BE2C (cell line): ENCODE data around the gene NSMCE1.
"Not testable (repeated sequence)": the region's sequence is repeated elsewhere in the genome, so short reads cannot be mapped to it uniquely, and the experiment has no call there.

Source experiments
- DNase-seq: peaks from one replicate; pipeline ENCODE4 v3.0.0-alpha.2; 2020
- H3K27me3 ChIP-seq: fragments of 250-450 bp; sonication (Bioruptor Pico); 2 replicates; pipeline ENCODE4 v1.5.1; 2020; ENCODE audit warnings: mild to moderate bottlenecking
- H3K36me3 ChIP-seq: fragments of 250-450 bp; sonication (Bioruptor Pico); 2 replicates; pipeline ENCODE4 v1.5.1; 2020; ENCODE audit warnings: mild to moderate bottlenecking
- H3K4me1 ChIP-seq: fragments of 250-450 bp; sonication (Bioruptor Pico); 2 replicates; pipeline ENCODE4 v1.5.1; 2020
- H3K4me3 ChIP-seq: 2 replicates; pipeline ENCODE4 v1.5.1; 2011; ENCODE audit warnings: low read depth, low read length
- H3K9me3 ChIP-seq: fragments of 250-450 bp; sonication (Bioruptor Pico); 2 replicates; pipeline ENCODE4 v1.5.1; 2020
- CTCF ChIP-seq: IDR thresholded peaks from 2 replicates; pipeline ENCODE4 v1.5.1; 2012; ENCODE audit warnings: mild to moderate bottlenecking, low read depth, low read length

NSMCE1 gene

GRCh38 chr16:27291722-27292240 lies 23.2 kb upstream of the NSMCE1 start:
- no peak for DNase-seq
- no peaks in the 10 kb centered on the region for H3K9me3 ChIP-seq
- no peaks in the 10 kb centered on the region for H3K36me3 ChIP-seq
- H3K4me3 ChIP-seq: no peak overlapping the region
- no peak for TF ChIP-seq CTCF
- H3K4me1 ChIP-seq: no peaks in the 10 kb centered on the region
- no peaks in the 10 kb centered on the region for H3K27me3 ChIP-seq

- no peak overlapping the region for H3K4me3 ChIP-seq
- no peaks in the 10 kb centered on the region for H3K4me1 ChIP-seq
- no peaks in the 10 kb centered on the region for H3K36me3 ChIP-seq
- DNase-seq: no peak
- no peaks in the 10 kb centered on the region for H3K9me3 ChIP-seq
- H3K27me3 ChIP-seq: no peaks in the 10 kb centered on the region
- no peak for TF ChIP-seq CTCF
Measured at GRCh38 chr16:27291106-27291505, 22.5 kb upstream of the NSMCE1 start.

GRCh38 chr16:27290562-27290961 lies 22.0 kb upstream of the NSMCE1 start:
- Histone ChIP-seq H3K36me3 (no peaks in the 10 kb centered on the region), H3K4me1 (no peaks in the 10 kb centered on the region), H3K4me3 (no peak overlapping the region), H3K9me3 (no peaks in the 10 kb centered on the region), H3K27me3 (no peaks in the 10 kb centered on the region)
- TF ChIP-seq CTCF: no peak
- no peak for DNase-seq

- Histone ChIP-seq H3K4me3 (no peak overlapping the region), H3K27me3 (no peaks in the 10 kb centered on the region), H3K36me3 (no peaks in the 10 kb centered on the region), H3K9me3 (no peaks in the 10 kb centered on the region), H3K4me1 (no peaks in the 10 kb centered on the region)
- no peak for DNase-seq
- TF ChIP-seq CTCF: no peak
Measured at GRCh38 chr16:27289669-27290068, 21.1 kb upstream of the NSMCE1 start.

- not testable (repeated sequence) for DNase-seq, H3K9me3 ChIP-seq, H3K36me3 ChIP-seq, H3K4me3 ChIP-seq, H3K4me1 ChIP-seq, H3K27me3 ChIP-seq
Measured at GRCh38 chr16:27288313-27288712, 19.7 kb upstream of the NSMCE1 start.

GRCh38 chr16:27287887-27288286 lies 19.3 kb upstream of the NSMCE1 start:
- no peak for TF ChIP-seq CTCF
- Histone ChIP-seq H3K4me3 (no peak overlapping the region), H3K36me3 (no peaks in the 10 kb centered on the region), H3K9me3 (no peaks in the 10 kb centered on the region), H3K4me1 (no peaks in the 10 kb centered on the region), H3K27me3 (no peaks in the 10 kb centered on the region)
- DNase-seq: no peak
